Fibroblast of skin of left biceps (primary cell): ENCODE measurements around the gene FUT7.

Experiments
- DNase-seq, 2 experiments: peaks; one replicate each; pipeline ENCODE4 v3.0.0-alpha.2; 2013; ENCODE audit warnings: low read depth in 2 of 2

FUT7 gene

GRCh38 chr9:137018761-137019559, 12.9 kb downstream of the FUT7 start:
- DNase-seq: no peak

DNA sequence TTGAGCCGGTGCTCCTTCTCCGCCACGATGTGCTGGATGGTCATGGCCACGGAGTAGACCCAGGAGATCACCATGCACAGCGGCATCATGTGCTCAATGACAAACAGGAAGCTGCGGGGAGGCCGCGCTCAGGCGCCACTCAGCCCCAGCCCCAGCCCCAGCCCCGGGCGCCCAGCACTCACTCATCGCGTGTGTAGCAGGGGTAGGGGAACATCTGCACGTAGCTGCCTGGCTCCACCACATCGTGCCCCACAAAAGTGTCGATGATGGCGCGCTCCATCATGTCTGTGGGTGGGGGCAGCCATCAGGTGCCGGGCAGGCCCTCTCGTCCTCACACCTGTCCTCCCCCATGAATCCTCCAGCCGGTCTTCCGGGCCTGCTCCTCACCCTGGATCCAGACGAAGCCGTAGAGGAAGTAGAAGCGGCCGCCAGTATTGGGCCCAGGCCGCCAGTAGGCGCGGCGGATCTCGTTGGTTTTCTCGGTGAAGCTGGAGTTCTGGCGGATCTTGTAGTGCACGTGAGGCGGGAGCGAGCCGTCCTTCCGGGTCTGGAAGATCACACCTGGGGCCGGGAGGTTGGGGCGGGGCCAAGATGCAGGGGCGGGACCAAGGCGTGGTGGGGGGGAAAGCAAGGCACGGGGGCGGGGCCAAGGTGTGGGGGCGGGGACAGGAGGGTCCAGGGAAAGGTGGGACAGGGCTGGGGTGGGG, 13.9 kb downstream of the FUT7 start:
- DNase-seq: no peak

GRCh38 chr9:137017071-137017470, 14.8 kb downstream of the FUT7 start:
- no peak for DNase-seq

- DNase-seq: no peak
Measured at GRCh38 chr9:137016436-137016835, 15.5 kb downstream of the FUT7 start.

DNA sequence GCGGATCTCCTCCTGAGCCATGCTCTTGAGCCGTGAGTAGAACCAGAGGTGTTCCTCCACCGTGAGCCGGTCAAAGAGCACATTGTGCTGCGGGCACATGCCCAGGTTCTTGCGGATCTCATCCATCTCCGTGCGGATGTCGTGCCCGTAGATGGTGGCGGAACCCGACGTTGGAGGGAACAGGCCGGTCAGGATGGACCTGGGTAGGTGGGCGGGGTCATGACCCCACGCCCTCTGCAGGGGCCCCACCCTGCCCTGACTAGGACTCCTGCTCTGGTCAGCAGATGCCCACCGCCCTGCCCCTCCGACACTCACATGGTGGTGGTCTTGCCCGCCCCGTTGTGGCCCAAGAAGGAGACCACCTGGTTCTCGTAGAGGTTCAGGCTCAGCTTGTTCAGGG, 15.9 kb downstream of the FUT7 start:
- no peak for DNase-seq

DNA sequence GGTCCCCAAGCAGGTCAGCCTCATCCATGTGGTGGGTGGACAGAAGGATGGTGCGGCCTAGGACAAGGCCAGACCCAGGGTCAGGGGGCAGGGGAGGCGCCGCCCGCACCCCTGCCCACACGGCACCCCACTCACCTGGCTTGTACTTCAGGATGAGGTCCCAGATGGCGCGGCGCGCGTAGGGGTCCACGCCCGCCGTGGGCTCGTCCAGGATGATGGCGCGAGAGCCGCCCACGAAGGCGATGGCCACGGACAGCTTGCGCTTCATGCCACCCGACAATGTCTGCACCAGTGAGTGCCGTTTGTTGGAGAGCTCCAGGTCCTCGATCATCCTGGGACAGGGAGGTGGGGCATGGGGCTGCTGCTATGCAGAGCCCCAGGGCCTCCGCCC, 16.4 kb downstream of the FUT7 start:
- no peak for DNase-seq

DNA sequence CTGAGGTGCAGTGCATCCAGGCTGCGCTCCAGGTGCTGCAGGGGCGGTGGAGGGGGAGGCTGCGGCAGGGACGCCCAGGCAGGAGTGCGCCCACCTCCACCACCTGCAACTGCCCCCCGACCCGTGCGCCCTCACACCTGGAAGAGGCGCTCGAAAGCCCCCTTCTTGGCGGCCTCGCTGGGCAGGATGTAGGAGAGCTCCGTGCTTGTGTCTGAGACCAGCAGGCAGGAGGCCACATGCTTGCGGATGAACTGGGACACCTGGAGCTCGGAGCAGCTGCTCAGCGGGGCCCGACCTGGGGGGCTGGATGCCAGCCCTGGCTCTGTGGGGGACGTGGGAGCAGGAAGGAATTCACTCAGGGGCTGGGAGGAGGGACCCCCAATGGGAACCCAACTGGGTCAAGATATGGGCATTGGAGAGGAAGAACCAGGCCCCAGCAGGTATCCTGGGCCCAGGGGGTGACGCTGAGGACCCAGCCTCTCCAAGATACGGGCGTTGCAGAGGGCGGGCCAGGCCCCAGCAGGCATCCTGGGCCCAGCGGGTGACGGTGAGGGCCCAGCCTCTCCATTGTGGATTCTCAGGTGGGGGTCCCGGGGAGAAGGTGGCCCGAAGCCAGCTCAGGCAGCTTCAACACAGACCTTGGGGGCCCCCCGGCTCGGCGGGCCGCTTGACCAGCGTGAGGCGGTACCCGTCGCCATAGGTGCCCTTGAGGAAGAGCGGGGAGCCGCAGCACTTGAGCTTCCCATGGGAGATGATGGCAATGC, 16.9 kb downstream of the FUT7 start:
- no peak for DNase-seq

DNA sequence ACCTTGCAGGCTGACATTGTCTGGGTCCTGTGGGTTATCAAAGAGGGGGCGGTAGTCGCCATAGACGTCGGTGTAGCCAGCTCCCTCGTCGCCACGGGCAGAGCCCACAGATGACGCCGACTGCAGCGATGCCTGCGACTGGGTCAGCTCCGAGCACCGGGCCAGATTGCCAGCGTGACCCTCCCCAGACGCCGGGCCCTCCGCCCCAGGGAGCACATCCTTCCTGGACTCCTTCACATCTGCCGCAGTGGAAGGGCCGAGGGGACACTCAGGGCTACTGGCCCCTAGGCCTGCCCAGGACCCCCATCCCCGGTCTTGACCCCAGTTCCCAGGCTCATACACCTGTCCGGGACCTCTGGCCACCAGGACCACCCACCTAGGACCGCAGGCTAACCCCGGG, 17.7 kb downstream of the FUT7 start:
- DNase-seq: no peak

DNA sequence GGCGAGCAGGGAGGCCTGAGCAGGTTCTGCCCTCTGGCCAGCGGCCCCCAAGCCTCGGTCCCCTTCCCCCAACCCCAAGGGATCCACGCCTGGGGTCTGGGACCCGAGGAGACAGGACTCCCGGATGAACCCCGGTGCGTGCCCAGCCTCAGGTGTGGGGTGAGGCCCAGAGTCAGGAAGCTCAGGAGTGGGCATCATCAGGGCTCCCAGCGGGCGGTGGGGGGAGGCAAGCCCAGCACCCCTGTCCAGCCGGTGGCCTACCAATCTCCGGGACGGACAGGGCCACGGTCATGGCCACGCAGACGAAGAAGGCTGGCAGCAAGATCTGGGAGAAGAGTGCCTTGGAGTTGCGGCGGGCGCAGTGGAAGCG, 18.3 kb downstream of the FUT7 start:
- no peak for DNase-seq

GRCh38 chr9:137012694-137013570, 19.0 kb downstream of the FUT7 start:
- no peak for DNase-seq

GRCh38 chr9:137011907-137012675, 19.8 kb downstream of the FUT7 start:
- DNase-seq: no peak

- DNase-seq: no peak
Measured at GRCh38 chr9:137011156-137011555, 20.7 kb downstream of the FUT7 start.

DNA sequence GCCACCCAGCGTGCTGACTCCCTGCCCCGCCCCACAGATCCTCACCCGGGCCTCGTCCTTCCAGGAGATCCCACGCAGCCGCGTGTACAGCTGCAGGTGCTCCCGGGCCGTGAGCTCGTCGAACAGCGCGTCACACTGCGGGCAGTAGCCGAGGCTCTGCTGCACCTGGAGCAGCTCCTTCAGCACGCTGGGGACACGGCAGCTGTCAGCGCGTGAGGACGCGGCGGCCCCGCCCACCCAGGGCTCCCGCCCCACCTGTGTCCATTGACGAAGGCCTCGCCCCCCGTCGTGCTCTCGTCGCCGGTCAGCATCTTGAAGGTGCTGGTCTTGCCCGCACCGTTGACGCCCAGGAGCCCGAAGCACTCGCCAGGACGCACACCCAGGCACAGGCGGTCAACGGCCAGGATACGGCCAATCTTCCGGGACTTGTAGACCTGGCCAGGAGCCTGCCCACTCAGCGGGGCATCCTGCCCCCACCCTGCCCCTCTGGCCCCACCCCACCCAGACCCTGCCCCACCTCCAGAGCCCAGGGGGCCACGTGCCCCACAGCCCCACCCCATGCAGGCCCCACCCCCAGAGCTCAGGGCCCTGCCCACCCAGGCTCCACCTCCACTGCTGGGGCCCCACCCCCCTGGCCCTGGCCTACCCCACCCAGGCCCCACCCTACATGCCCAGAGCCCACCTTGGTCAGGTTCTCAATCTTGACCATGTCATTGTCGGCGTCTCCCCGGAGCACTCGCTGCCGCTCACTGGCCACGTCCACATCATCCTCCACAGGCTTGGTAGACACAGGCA, 21.8 kb downstream of the FUT7 start:
- DNase-seq: no peak

GRCh38 chr9:137009217-137009616, 22.7 kb downstream of the FUT7 start:
- no peak for DNase-seq

DNA sequence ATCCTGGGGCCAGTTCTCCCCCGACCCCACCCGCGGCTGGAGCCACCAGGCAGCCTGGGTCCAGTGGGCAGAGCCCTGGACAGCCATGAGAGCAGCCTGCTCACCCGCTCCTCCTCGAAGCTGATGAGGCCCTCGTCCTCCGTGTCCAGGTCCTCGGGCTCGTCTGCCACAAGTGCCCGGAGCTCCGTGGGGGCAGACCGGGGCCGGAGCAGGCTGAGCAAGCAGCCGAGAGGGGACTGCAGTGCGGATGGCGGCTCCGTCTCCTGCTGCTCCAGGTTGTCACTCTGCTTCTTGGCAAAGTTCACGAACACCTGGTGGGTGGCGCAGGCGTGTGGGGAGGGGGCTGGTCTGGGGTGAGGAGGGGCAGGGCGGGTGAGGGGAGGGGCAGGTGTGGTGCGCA, 23.6 kb downstream of the FUT7 start:
- DNase-seq: no peak

DNA sequence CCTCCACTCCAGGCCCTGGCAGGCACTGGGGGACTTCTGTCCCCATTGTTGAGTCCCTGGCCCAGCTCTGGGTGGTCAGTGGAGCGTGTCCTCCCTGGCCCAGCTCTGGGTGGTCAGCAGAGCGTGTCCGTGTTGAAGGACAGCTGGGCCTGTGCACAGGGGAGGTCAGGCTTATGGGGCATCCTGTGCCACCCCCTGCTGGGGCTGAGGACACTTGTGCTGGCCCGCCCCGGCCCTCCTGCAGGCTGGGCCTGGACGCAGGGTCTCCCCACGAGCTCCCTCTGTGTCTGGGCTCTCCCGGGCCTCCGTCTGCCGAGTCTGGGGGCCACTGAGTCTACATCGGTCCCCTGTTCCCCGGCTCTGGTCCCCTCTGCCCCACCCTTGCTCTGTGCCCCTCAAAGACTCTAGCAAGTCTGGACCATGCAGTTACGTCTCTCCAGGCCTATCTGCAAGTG, 24.0 kb downstream of the FUT7 start:
- no peak for DNase-seq

DNA sequence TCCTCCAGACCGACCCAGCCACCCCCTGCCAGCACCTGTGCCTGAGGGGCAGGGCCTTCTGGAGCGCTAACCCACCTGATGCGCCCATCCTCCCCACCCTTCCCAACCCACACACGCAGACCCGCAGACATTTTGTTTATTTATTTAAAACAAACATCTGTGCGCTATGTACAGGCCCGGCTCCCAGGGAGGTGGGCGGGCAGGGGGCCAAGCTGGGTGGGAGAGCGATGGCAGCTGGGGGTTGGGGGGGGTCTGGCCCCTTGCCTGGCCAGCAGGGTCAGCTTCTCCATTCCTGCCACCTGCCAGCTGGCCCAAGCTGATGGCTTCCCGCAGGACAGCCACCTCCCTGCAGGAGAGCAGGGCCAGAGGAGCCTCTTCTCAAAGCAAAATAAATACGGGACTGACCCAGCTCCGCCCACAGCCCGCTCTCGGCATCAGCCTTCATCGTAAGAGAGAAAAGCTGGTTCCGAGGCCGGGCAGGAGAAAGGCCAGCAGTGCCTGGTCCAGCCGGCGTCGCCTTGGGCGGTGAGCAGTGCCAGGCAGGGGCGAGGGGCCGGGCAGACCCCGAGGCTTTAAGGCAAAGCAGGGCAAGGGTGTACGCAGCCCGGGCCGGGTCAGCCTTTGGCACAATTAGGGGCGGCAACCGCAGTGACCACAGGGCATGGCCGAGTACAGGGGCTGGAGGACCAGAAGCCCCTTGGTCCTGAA, 24.6 kb downstream of the FUT7 start:
- DNase-seq: no peak

GRCh38 chr9:137006116-137007003, 25.5 kb downstream of the FUT7 start:
- no peak for DNase-seq
